IMR-90 (cell line): ENCODE data around the gene ERV3-1. TPM values are rescaled to one million over a fixed set of nuclear protein-coding genes. Genes with fewer than 3 reads are reported as not detected.
"Not testable (repeated sequence)": the region's sequence is repeated elsewhere in the genome, so short reads cannot be mapped to it uniquely, and the experiment has no call there.

Experiments used
- ATAC-seq: fragments of 200-7000 bp; cut with Tn5 transposase; 2 replicates; pipeline ENCODE4 v1.9.1; 2020; ENCODE audit warnings: low read depth, mild to moderate bottlenecking, moderate library complexity
- BruUV-seq: library from RNA; stranded (reverse); fragments of 400-500 nt; replicated peaks from 2 replicates; lab custom pipeline; 2021; lab: Mats Ljungman, UMichigan
- CTCF ChIA-PET: fragments of 300-600 bp; formaldehyde crosslinking; extraction: SDS; loops from one replicate; lab custom pipeline; 2021; ENCODE audit warnings: antibody characterized with exemption; lab: Yijun Ruan, JAX
- POLR2A ChIA-PET: fragments of 300-600 bp; sonication (Branson Sonifier 250); formaldehyde crosslinking; loops from one replicate; lab custom pipeline; 2022; ENCODE audit warnings: antibody characterized with exemption; ENCODE audit not compliant: unreplicated experiment; lab: Charles Lee
- DNase-seq: peaks from one replicate; pipeline ENCODE4 v3.0.0; 2013
- H2AFZ ChIP-seq: replicated peaks from 2 replicates; pipeline ENCODE3; 2013; ENCODE audit warnings: low read length, mild to moderate bottlenecking; ENCODE audit not compliant: poor library complexity
- H2AK5ac ChIP-seq: 2 replicates; pipeline ENCODE4 v1.6.1; 2013; ENCODE audit warnings: low read depth, low read length, inconsistent platforms
- H2AK9ac ChIP-seq: replicated peaks from 2 replicates; pipeline ENCODE3; 2013; ENCODE audit warnings: mild to moderate bottlenecking, low read depth, low read length, moderate library complexity; ENCODE audit not compliant: poor library complexity
- H2BK120ac ChIP-seq: 2 replicates; pipeline ENCODE4 v1.6.1; 2013; ENCODE audit warnings: low read depth, low read length, inconsistent platforms
- H2BK15ac ChIP-seq: 3 replicates; pipeline ENCODE4 v1.6.1; 2013; ENCODE audit warnings: low read depth, low read length, inconsistent platforms
- H2BK20ac ChIP-seq: 2 replicates; pipeline ENCODE4 v1.6.1; 2013; ENCODE audit warnings: low read depth, mild to moderate bottlenecking, inconsistent platforms, low read length, moderate library complexity
- H2BK5ac ChIP-seq: 2 replicates; pipeline ENCODE4 v1.6.1; 2013; ENCODE audit warnings: mild to moderate bottlenecking, low read depth, low read length, inconsistent platforms; ENCODE audit not compliant: poor library complexity, severe bottlenecking
- H3K14ac ChIP-seq: replicated peaks from 2 replicates; pipeline ENCODE4 v1.6.1; 2013; ENCODE audit warnings: low read depth, low read length, inconsistent platforms
- H3K18ac ChIP-seq: 2 replicates; pipeline ENCODE4 v1.6.1; 2013; ENCODE audit warnings: low read depth, low read length, control low read depth
- H3K23ac ChIP-seq: 2 replicates; pipeline ENCODE4 v1.6.1; 2013; ENCODE audit warnings: low read depth, low read length, inconsistent platforms
- H3K27ac ChIP-seq: 2 replicates; pipeline ENCODE4 v1.5.1; 2013; ENCODE audit warnings: mild to moderate bottlenecking, control low read depth, low read length; ENCODE audit not compliant: insufficient read depth
- H3K27me3 ChIP-seq: 2 replicates; pipeline ENCODE4 v1.6.1; 2013; ENCODE audit warnings: low read length; ENCODE audit not compliant: control insufficient read depth, insufficient read depth
- H3K36me3 ChIP-seq: 2 replicates; pipeline ENCODE4 v1.6.1; 2013; ENCODE audit warnings: low read length, mixed read lengths; ENCODE audit not compliant: control insufficient read depth, insufficient read depth
- H3K4ac ChIP-seq: 2 replicates; pipeline ENCODE4 v1.6.1; 2013; ENCODE audit warnings: low read depth, low read length, inconsistent platforms
- H3K4me1 ChIP-seq: 2 replicates; pipeline ENCODE4 v1.6.1; 2013; ENCODE audit warnings: low read length, mixed read lengths; ENCODE audit not compliant: control insufficient read depth, insufficient read depth
- H3K4me2 ChIP-seq: 2 replicates; pipeline ENCODE4 v1.6.1; 2013; ENCODE audit warnings: low read depth, mild to moderate bottlenecking, control low read depth, low read length, moderate library complexity
- H3K4me3 ChIP-seq: 2 replicates; pipeline ENCODE4 v1.5.1; 2013; ENCODE audit warnings: low read depth, mild to moderate bottlenecking, control low read depth, low read length, moderate library complexity; ENCODE audit not compliant: insufficient read depth
- H3K56ac ChIP-seq: 2 replicates; pipeline ENCODE4 v1.6.1; 2013; ENCODE audit warnings: low read length, inconsistent platforms; ENCODE audit not compliant: insufficient read depth; ENCODE audit errors: extremely low read depth
- H3K79me1 ChIP-seq, 2 experiments: 2 replicates each; pipeline ENCODE4 v1.6.1; 2013; ENCODE audit warnings: low read length in 2 of 2, inconsistent platforms in 1 of 2, low read depth in 1 of 2
- H3K9ac ChIP-seq: 2 replicates; pipeline ENCODE4 v1.6.1; 2013; ENCODE audit warnings: low read depth, low read length, control low read depth
- H3K9me1 ChIP-seq: 2 replicates; pipeline ENCODE4 v1.6.1; 2013; ENCODE audit warnings: low read length, inconsistent platforms; ENCODE audit not compliant: insufficient read depth
- H3K9me3 ChIP-seq: 2 replicates; pipeline ENCODE4 v1.6.1; 2013; ENCODE audit warnings: low read length; ENCODE audit not compliant: control insufficient read depth, insufficient read depth
- H4K20me1 ChIP-seq: 2 replicates; pipeline ENCODE4 v1.6.1; 2013; ENCODE audit warnings: low read length, inconsistent platforms; ENCODE audit not compliant: insufficient read depth
- H4K5ac ChIP-seq: 2 replicates; pipeline ENCODE4 v1.6.1; 2013; ENCODE audit warnings: mild to moderate bottlenecking, low read depth, low read length, control low read depth
- H4K8ac ChIP-seq, 2 experiments: 2 replicates each; pipeline ENCODE4 v1.6.1; 2013; ENCODE audit warnings: low read depth in 2 of 2, low read length in 2 of 2, control low read depth in 1 of 2, inconsistent platforms in 1 of 2
- H4K91ac ChIP-seq: 2 replicates; pipeline ENCODE4 v1.6.1; 2013; ENCODE audit warnings: low read depth, low read length, inconsistent platforms; ENCODE audit not compliant: insufficient read depth
- WGBS, 2 experiments: methylation state at CpG; one replicate each; pipeline versions ENCODE4 v1.1.5 to v1.1.7; 2013; ENCODE audit warnings: missing lambda C conversion rate in 2 of 2; ENCODE audit not compliant: insufficient read length in 1 of 2; ENCODE audit errors: extremely low coverage in 2 of 2; 5-methylcytosine and 5-hydroxymethylcytosine counted together
- dilution Hi-C: fragments of 300-500 bp; cut with HindIII; formaldehyde crosslinking; loops from one replicate; pipeline ENCODE4 v1.14.3; 2018; ENCODE audit warnings: low sequenced_read_pairs; ENCODE audit not compliant: unreplicated experiment
- in situ Hi-C: fragments of 300-500 bp; cut with MboI; formaldehyde crosslinking; loops from 3 replicates; pipeline ENCODE4 v1.14.3; 2019; ENCODE audit warnings: low sequenced_read_pairs, inconsistent platforms, mixed read lengths
- intact Hi-C: fragments of 100-400 bp; cut with micrococcal nuclease; formaldehyde crosslinking; loops from 2 replicates; pipeline ENCODE4 v1.10.0; 2022
- polyA plus RNA-seq, 3 experiments: library from polyadenylated mRNA; depleted of rRNA; stranded (reverse); fragments of >200 nt; gene quantifications; 2 replicates each; pipeline ENCODE4 v1.2.3, GENCODE V29; 2012; ENCODE audit warnings: low replicate concordance in 1 of 3
- total RNA-seq: library from RNA; depleted of rRNA; stranded (reverse); fragments of >200 nt; gene quantifications from 2 replicates; pipeline ENCODE4 v1.2.3, GENCODE V29; 2012

ERV3-1 gene
- total and polyA plus RNA-seq, 2 of the 4 experiments (the other 2 are of a cell fraction): 7.0 to 11.8 TPM

DNA sequence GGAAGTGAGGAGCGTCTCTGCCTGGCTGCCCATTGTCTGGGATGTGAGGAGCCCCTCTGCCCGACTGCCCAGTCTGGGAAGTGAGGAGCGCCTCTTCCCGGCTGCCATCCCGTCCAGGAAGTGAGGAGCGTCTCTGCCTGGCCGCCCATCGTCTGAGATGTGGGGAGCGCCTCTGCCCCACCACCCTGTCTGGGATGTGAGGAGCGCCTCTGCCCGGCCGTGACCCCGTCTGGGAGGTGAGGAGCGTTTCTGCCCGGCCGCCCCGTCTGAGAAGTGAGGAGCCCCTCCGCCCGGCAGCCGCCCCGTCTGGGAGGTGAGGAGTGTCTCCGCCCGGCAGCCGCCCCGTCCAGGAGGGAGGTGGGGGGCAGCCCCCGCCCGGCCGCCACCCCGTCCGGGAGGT, 26.9 kb upstream of the ERV3-1 start:
- H2AK9ac ChIP-seq, intact Hi-C loops: not testable (repeated sequence)

DNA sequence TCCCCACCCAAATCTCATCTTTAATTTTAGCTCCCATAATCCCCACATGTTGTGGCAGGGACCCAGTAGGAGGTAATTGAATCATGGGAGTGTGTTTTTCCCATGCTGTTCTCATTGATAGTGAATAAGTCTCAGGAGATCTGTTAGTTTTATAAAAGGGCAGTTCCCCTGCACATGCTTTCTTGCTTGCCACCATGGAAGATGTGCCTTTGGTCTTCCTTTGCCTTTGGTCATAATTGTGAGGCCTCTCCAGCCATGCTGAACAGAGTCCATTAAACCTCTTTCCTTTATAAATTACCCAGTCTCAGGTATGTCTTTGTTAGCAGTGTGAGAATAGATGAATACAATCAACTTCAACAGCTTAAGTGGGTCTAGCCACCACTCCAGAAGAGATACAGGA, 18.5 kb upstream of the ERV3-1 start:
- H3K9me3 ChIP-seq, H4K20me1 ChIP-seq, H3K9ac ChIP-seq, H2BK20ac ChIP-seq, H2BK5ac ChIP-seq, H3K36me3 ChIP-seq, intact Hi-C loops, H3K4me3 ChIP-seq, H3K14ac ChIP-seq, H3K4me1 ChIP-seq, H3K23ac ChIP-seq, H3K4ac ChIP-seq, POLR2A ChIA-PET, dilution Hi-C loops, H4K8ac ChIP-seq, H3K27ac ChIP-seq, H3K56ac ChIP-seq, ATAC-seq, H4K91ac ChIP-seq, H2AK9ac ChIP-seq, H2BK120ac ChIP-seq, H2AK5ac ChIP-seq, H3K79me1 ChIP-seq, H2BK15ac ChIP-seq, H3K27me3 ChIP-seq, H3K9me1 ChIP-seq, BruUV-seq, H3K18ac ChIP-seq, H3K4me2 ChIP-seq, H2AFZ ChIP-seq, CTCF ChIA-PET, H4K5ac ChIP-seq, DNase-seq, in situ Hi-C loops: not testable (repeated sequence)

More for the DNA sequence above, 26.9 kb upstream of the ERV3-1 start:
- H2BK20ac ChIP-seq, H3K14ac ChIP-seq, H3K9me1 ChIP-seq, POLR2A ChIA-PET, H3K9me3 ChIP-seq, H3K79me1 ChIP-seq, H3K4me2 ChIP-seq, H4K5ac ChIP-seq, H2BK5ac ChIP-seq, in situ Hi-C loops, DNase-seq, H2AFZ ChIP-seq, H3K4me1 ChIP-seq, H3K4me3 ChIP-seq, H4K20me1 ChIP-seq, H3K18ac ChIP-seq, H3K23ac ChIP-seq, H4K91ac ChIP-seq, H2BK15ac ChIP-seq, H3K27ac ChIP-seq, H2BK120ac ChIP-seq, H3K27me3 ChIP-seq, H3K56ac ChIP-seq, CTCF ChIA-PET, ATAC-seq, H3K36me3 ChIP-seq, BruUV-seq, H3K4ac ChIP-seq, H3K9ac ChIP-seq, H4K8ac ChIP-seq, H2AK5ac ChIP-seq, dilution Hi-C loops: not testable (repeated sequence)
- 97% methylated on average over 6 of the region's 30 CpGs; no CpG with 5 or more reads in 1 of the 2 experiments for WGBS, 2 experiments
